Astrocyte (in vitro differentiated cells and primary cell): Measurements from ENCODE around the gene NLGN1.

Source experiments
- EZH2 ChIP-seq: IDR thresholded peaks from 2 replicates; pipeline ENCODE4 v1.6.1; 2012; ENCODE audit warnings: mild to moderate bottlenecking, low read length, inconsistent platforms; ENCODE audit not compliant: insufficient read depth
- TF ChIP-seq, protein P1 (sequence below): IDR thresholded peaks from 2 replicates; pipeline ENCODE4 v1.5.1; 2011; ENCODE audit warnings: low read depth, mild to moderate bottlenecking, inconsistent platforms, low read length, moderate library complexity; ENCODE audit not compliant: insufficient read depth

GRCh38 chr3:173711619-173712018 lies 314.1 kb downstream of the NLGN1 start:
- TF ChIP-seq, protein P1, sequence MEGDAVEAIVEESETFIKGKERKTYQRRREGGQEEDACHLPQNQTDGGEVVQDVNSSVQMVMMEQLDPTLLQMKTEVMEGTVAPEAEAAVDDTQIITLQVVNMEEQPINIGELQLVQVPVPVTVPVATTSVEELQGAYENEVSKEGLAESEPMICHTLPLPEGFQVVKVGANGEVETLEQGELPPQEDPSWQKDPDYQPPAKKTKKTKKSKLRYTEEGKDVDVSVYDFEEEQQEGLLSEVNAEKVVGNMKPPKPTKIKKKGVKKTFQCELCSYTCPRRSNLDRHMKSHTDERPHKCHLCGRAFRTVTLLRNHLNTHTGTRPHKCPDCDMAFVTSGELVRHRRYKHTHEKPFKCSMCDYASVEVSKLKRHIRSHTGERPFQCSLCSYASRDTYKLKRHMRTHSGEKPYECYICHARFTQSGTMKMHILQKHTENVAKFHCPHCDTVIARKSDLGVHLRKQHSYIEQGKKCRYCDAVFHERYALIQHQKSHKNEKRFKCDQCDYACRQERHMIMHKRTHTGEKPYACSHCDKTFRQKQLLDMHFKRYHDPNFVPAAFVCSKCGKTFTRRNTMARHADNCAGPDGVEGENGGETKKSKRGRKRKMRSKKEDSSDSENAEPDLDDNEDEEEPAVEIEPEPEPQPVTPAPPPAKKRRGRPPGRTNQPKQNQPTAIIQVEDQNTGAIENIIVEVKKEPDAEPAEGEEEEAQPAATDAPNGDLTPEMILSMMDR, result no peak
- TF ChIP-seq EZH2, result no peak
